Panc1 (cell line): ENCODE measurements around the gene MYO16. TPM values are rescaled to one million over a fixed set of nuclear protein-coding genes. Genes with fewer than 3 reads are reported as not detected.

Source experiments
- ATAC-seq: fragments of 200-7000 bp; cut with Tn5 transposase; 2 replicates; pipeline ENCODE4 v1.9.1; 2020; ENCODE audit warnings: mild to moderate bottlenecking, moderate library complexity
- BruUV-seq: library from RNA; stranded (reverse); fragments of 400-500 nt; replicated peaks from 2 replicates; lab custom pipeline; 2021; lab: Mats Ljungman, UMichigan
- CTCF ChIA-PET: fragments of 300-600 bp; sonication (Branson Sonifier 250); formaldehyde crosslinking; loops from one replicate; lab custom pipeline; 2022; ENCODE audit warnings: antibody characterized with exemption; lab: Charles Lee
- POLR2A ChIA-PET: fragments of 300-600 bp; sonication (Branson Sonifier 250); formaldehyde crosslinking; loops from one replicate; lab custom pipeline; 2022; ENCODE audit warnings: antibody characterized with exemption; lab: Charles Lee
- DNase-seq: peaks from one replicate; pipeline ENCODE4 v3.0.0-alpha.2; 2010; ENCODE audit warnings: low read depth, low spot score
- H3K27ac ChIP-seq: 2 replicates; pipeline ENCODE4 v1.5.1; 2011; ENCODE audit warnings: mild to moderate bottlenecking, low read length, inconsistent platforms
- H3K27me3 ChIP-seq: fragments of 200-500 bp; sonication (Bioruptor generic); 2 replicates; pipeline ENCODE4 v1.6.0; 2014; ENCODE audit warnings: low read length, inconsistent platforms; ENCODE audit not compliant: control insufficient read depth, insufficient read depth
- H3K36me3 ChIP-seq: fragments of 200-500 bp; sonication (Bioruptor generic); 2 replicates; pipeline ENCODE4 v1.5.1; 2014; ENCODE audit warnings: inconsistent platforms, mild to moderate bottlenecking, low read length, moderate library complexity; ENCODE audit not compliant: control insufficient read depth, insufficient read depth
- H3K4me1 ChIP-seq: 2 replicates; pipeline ENCODE4 v1.5.1; 2011; ENCODE audit warnings: inconsistent platforms, mild to moderate bottlenecking, low read length, moderate library complexity; ENCODE audit not compliant: control insufficient read depth, insufficient read depth
- H3K4me3 ChIP-seq, 2 experiments: 2 replicates each; pipeline ENCODE4 v1.5.1; 2011 to 2012; ENCODE audit warnings: low read depth in 2 of 2, low read length in 2 of 2, mild to moderate bottlenecking in 2 of 2, inconsistent platforms in 1 of 2, moderate library complexity in 1 of 2
- H3K9me3 ChIP-seq: fragments of 200-500 bp; sonication (Bioruptor generic); 2 replicates; pipeline ENCODE4 v1.5.1; 2014; ENCODE audit warnings: low read depth, mild to moderate bottlenecking, inconsistent platforms, low read length, moderate library complexity; ENCODE audit not compliant: control insufficient read depth, insufficient read depth
- POLR2AphosphoS5 ChIP-seq: IDR thresholded peaks from 2 replicates; pipeline ENCODE4 v1.6.1; 2012; ENCODE audit warnings: mild to moderate bottlenecking, low read depth, low read length, moderate library complexity
- REST ChIP-seq, 2 experiments: IDR thresholded peaks; 2 replicates each; pipeline ENCODE4 v1.6.1; 2011 to 2012; ENCODE audit warnings: low read depth in 2 of 2, control low read depth in 1 of 2, low read length in 1 of 2, mild to moderate bottlenecking in 1 of 2, moderate library complexity in 1 of 2; ENCODE audit not compliant: insufficient read depth in 1 of 2
- SIN3A ChIP-seq: IDR thresholded peaks from 2 replicates; pipeline ENCODE4 v1.6.1; 2012; ENCODE audit warnings: low read depth, mild to moderate bottlenecking, low read length, moderate library complexity, borderline replicate concordance; ENCODE audit not compliant: insufficient read depth
- TCF7L2 ChIP-seq: IDR thresholded peaks from 2 replicates; pipeline ENCODE4 v1.6.1; 2011; ENCODE audit warnings: mild to moderate bottlenecking, low read depth, low read length, inconsistent platforms
- in situ Hi-C: cut with HindIII; loops from 2 replicates; pipeline ENCODE4 v1.10.0; 2016; ENCODE audit warnings: low sequenced_read_pairs, low pct_unique_long_range_greater_than_20kb
- intact Hi-C: fragments of 100-400 bp; cut with micrococcal nuclease; formaldehyde crosslinking; loops from one replicate; pipeline ENCODE4 v1.10.0; 2022; ENCODE audit not compliant: unreplicated experiment
- total RNA-seq: library from RNA; stranded (reverse); gene quantifications from one replicate; pipeline ENCODE4 v1.2.1, GENCODE V29; 2021; ENCODE audit not compliant: unreplicated experiment
- TF ChIP-seq, protein P1 (sequence below): fragments of 450-650 bp; IDR thresholded peaks from 2 replicates; pipeline ENCODE4 v1.5.1; 2017; ENCODE audit warnings: mild to moderate bottlenecking

MYO16 gene
- total RNA-seq, 1 experiment from 2014 or later, result 0.08 TPM

DNA sequence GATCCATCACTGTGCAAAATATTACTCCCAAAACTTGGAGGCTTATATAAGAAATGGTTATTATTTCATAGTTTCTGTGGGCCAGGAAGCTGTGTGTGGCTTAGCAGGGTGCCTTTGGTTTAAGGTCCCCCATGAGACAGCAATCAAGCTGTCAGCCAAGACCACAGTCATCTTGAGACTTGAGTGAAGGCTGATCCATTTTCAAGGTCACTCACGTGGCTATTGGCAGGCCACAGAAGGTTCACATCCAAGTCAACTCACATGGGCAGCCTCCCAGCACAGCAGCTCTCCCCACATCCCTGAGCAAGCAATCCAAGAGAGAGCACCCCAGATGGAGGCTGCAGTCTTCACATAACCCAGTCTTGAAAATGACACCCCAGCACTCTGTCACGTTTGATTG, 537.4 kb downstream of the MYO16 start:
- no peak for ATAC-seq
- DNase-seq, result no peak
- CTCF ChIA-PET, result no interaction called here
- H3K27me3 ChIP-seq, result no peaks in the 10 kb centered on the region
- BruUV-seq, result no TSS peak
- intact Hi-C loops, result no loop called here
- H3K4me3 ChIP-seq, result no peak overlapping the region
- H3K4me1 ChIP-seq, result no peaks in the 10 kb centered on the region
- in situ Hi-C loops, result no loop called here
- no peaks in the 10 kb centered on the region for H3K9me3 ChIP-seq
- H3K27ac ChIP-seq, result no peak overlapping the region
- POLR2A ChIA-PET, result interaction anchor here (0.5 kb wide), 1 partner anchor 33 kb away, joined by 5 read pairs; no protein-coding TSS in a partner anchor
- TF ChIP-seq, protein P1, sequence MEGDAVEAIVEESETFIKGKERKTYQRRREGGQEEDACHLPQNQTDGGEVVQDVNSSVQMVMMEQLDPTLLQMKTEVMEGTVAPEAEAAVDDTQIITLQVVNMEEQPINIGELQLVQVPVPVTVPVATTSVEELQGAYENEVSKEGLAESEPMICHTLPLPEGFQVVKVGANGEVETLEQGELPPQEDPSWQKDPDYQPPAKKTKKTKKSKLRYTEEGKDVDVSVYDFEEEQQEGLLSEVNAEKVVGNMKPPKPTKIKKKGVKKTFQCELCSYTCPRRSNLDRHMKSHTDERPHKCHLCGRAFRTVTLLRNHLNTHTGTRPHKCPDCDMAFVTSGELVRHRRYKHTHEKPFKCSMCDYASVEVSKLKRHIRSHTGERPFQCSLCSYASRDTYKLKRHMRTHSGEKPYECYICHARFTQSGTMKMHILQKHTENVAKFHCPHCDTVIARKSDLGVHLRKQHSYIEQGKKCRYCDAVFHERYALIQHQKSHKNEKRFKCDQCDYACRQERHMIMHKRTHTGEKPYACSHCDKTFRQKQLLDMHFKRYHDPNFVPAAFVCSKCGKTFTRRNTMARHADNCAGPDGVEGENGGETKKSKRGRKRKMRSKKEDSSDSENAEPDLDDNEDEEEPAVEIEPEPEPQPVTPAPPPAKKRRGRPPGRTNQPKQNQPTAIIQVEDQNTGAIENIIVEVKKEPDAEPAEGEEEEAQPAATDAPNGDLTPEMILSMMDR, result no peak
- TF ChIP-seq REST (IDR thresholded peaks at IDR 0.05; ENCODE audit: insufficient read depth in 1 of 2, low read depth in 2 of 2, low read length in 1 of 2), result no peak
- TF ChIP-seq POLR2AphosphoS5, result no peak
- no peak for TF ChIP-seq TCF7L2
- TF ChIP-seq SIN3A, result no peak
- no peaks in the 10 kb centered on the region for H3K36me3 ChIP-seq

GRCh38 chr13:109172136-109172535, 542.7 kb downstream of the MYO16 start:
- no peak overlapping the region for H3K4me3 ChIP-seq
- H3K27ac ChIP-seq, result no peak overlapping the region
- H3K4me1 ChIP-seq, result no peaks in the 10 kb centered on the region
- in situ Hi-C loops, result no loop called here
- H3K27me3 ChIP-seq, result no peaks in the 10 kb centered on the region
- no TSS peak for BruUV-seq
- ATAC-seq (no peak), DNase-seq (no peak)
- no peak for TF ChIP-seq POLR2AphosphoS5
- no peak for TF ChIP-seq TCF7L2
- no peak for TF ChIP-seq REST (IDR thresholded peaks at IDR 0.05; ENCODE audit: insufficient read depth in 1 of 2, low read depth in 2 of 2, low read length in 1 of 2)
- TF ChIP-seq, protein P1, result no peak
- no peak for TF ChIP-seq SIN3A
- ChIA-PET POLR2A (no interaction called here), CTCF (no interaction called here)
- no peaks in the 10 kb centered on the region for H3K9me3 ChIP-seq
- no peaks in the 10 kb centered on the region for H3K36me3 ChIP-seq
- intact Hi-C loops, result no loop called here
